ENCODE results near the gene EVC2. TPM values are rescaled to one million over a fixed set of nuclear protein-coding genes. Genes with fewer than 3 reads are reported as not detected.

EVC2 gene
- total and polyA plus RNA-seq, 2 donors (not counting 1 experiment from before 2014, with no cell fraction given) = 1.1 TPM; not detected in 1

GRCh38 chr4:5640096-5640495 lies 68.3 kb downstream of the EVC2 start:
- no peaks in the 10 kb centered on the region for H3K36me3 ChIP-seq (replicated peaks in 1 of 2; ENCODE audit: control extremely low read depth in 1 of 2, control insufficient read depth in 1 of 2, extremely low read depth in 1 of 2, insufficient read depth in 2 of 2, low read length in 1 of 2)
- no peak overlapping the region for H3K4me3 ChIP-seq (ENCODE audit: control extremely low read depth in 1 of 5, extremely low read depth in 1 of 5, insufficient read depth in 1 of 5, low read depth in 2 of 5, low read length in 4 of 5)
- peaks cover 0 to 2% (median 0%) of the 10 kb centered on the region in 3 donors for H3K9me3 ChIP-seq (ENCODE audit: control extremely low read depth in 1 of 3, control insufficient read depth in 2 of 3, insufficient read depth in 1 of 3, low read length in 2 of 3)
- H3K9me3 Mint-ChIP-seq (ENCODE audit: insufficient read depth) = no peaks in the 10 kb centered on the region
- H2AFZ ChIP-seq (ENCODE audit: insufficient read depth, low read depth, low read length, poor library complexity, severe bottlenecking) = no peak overlapping the region
- H3K9ac ChIP-seq (ENCODE audit: low read length) = no peak overlapping the region
- WGBS (ENCODE audit: insufficient coverage) = 100% methylated on average over 1 of the region's 3 CpGs
- POLR2A ChIA-PET = no interaction called here
- ATAC-seq (ENCODE audit: low read depth) (no peak), DNase-seq (no peak)
- no peaks in the 10 kb centered on the region for H3K79me2 ChIP-seq (ENCODE audit: control insufficient read depth, insufficient read depth, low read length)
- H3K27ac Mint-ChIP-seq = no peak overlapping the region
- H3K27me3 ChIP-seq (replicated peaks in 1 of 4; ENCODE audit: control extremely low read depth in 1 of 4, control insufficient read depth in 3 of 4, insufficient read depth in 4 of 4, low read length in 3 of 4) = no peaks in the 10 kb centered on the region
- CTCF ChIA-PET = no interaction called here
- TF ChIP-seq CTCF (IDR thresholded peaks at IDR 0.05) (no peak), EZH2 (IDR thresholded peaks at IDR 0.05; ENCODE audit: borderline replicate concordance, insufficient read depth, low read depth, low read length, poor library complexity, severe bottlenecking) (no peak)
- H3K27ac ChIP-seq (ENCODE audit: low read length in 2 of 2) = no peak overlapping the region
- no peaks in the 10 kb centered on the region for H3K4me1 ChIP-seq (ENCODE audit: control insufficient read depth in 2 of 2, insufficient read depth in 2 of 2, low read length in 2 of 2)
- H3K4me3 Mint-ChIP-seq = no peak overlapping the region
- H3K4me2 ChIP-seq (replicated peaks; ENCODE audit: low read depth, low read length, poor library complexity, severe bottlenecking) = no peak overlapping the region
- intact Hi-C loops (cut with micrococcal nuclease) = no loop called here
- no peaks in the 10 kb centered on the region for H3K4me1 Mint-ChIP-seq
- H3K27me3 Mint-ChIP-seq = no peaks in the 10 kb centered on the region
- no peaks in the 10 kb centered on the region for H4K20me1 ChIP-seq (ENCODE audit: control insufficient read depth, insufficient read depth, low read length, poor library complexity, severe bottlenecking)

GRCh38 chr4:5639556-5639955 lies 68.8 kb downstream of the EVC2 start:
- Histone ChIP-seq H3K4me1 (ENCODE audit: control insufficient read depth in 2 of 2, insufficient read depth in 2 of 2, low read length in 2 of 2) (no peaks in the 10 kb centered on the region), H3K4me2 (replicated peaks; ENCODE audit: low read depth, low read length, poor library complexity, severe bottlenecking) (no peak overlapping the region), H3K36me3 (replicated peaks in 1 of 2; ENCODE audit: control extremely low read depth in 1 of 2, control insufficient read depth in 1 of 2, extremely low read depth in 1 of 2, insufficient read depth in 2 of 2, low read length in 1 of 2) (no peaks in the 10 kb centered on the region), H3K27me3 (replicated peaks in 1 of 4; ENCODE audit: control extremely low read depth in 1 of 4, control insufficient read depth in 3 of 4, insufficient read depth in 4 of 4, low read length in 3 of 4) (no peaks in the 10 kb centered on the region), H3K79me2 (ENCODE audit: control insufficient read depth, insufficient read depth, low read length) (no peaks in the 10 kb centered on the region), H3K9me3 (ENCODE audit: control extremely low read depth in 1 of 3, control insufficient read depth in 2 of 3, insufficient read depth in 1 of 3, low read length in 2 of 3) (peaks cover 0 to 2% (median 0%) of the 10 kb centered on the region in 3 donors), H3K9ac (ENCODE audit: low read length) (no peak overlapping the region), H2AFZ (ENCODE audit: insufficient read depth, low read depth, low read length, poor library complexity, severe bottlenecking) (no peak overlapping the region), H3K4me3 (ENCODE audit: control extremely low read depth in 1 of 5, extremely low read depth in 1 of 5, insufficient read depth in 1 of 5, low read depth in 2 of 5, low read length in 4 of 5) (no peak overlapping the region), H4K20me1 (ENCODE audit: control insufficient read depth, insufficient read depth, low read length, poor library complexity, severe bottlenecking) (no peaks in the 10 kb centered on the region), H3K27ac (ENCODE audit: low read length in 2 of 2) (no peak overlapping the region)
- intact Hi-C loops (cut with micrococcal nuclease) = no loop called here
- H3K27ac Mint-ChIP-seq = no peak overlapping the region
- 80% methylated on average over 1 of the region's 3 CpGs for WGBS (ENCODE audit: insufficient coverage)
- ATAC-seq (ENCODE audit: low read depth) (no peak), DNase-seq (no peak)
- no peak for TF ChIP-seq CTCF (IDR thresholded peaks at IDR 0.05)
- no peak for TF ChIP-seq EZH2 (IDR thresholded peaks at IDR 0.05; ENCODE audit: borderline replicate concordance, insufficient read depth, low read depth, low read length, poor library complexity, severe bottlenecking)
- no peaks in the 10 kb centered on the region for H3K9me3 Mint-ChIP-seq (ENCODE audit: insufficient read depth)
- no peaks in the 10 kb centered on the region for H3K27me3 Mint-ChIP-seq
- no peak overlapping the region for H3K4me3 Mint-ChIP-seq
- H3K4me1 Mint-ChIP-seq = no peaks in the 10 kb centered on the region
- ChIA-PET CTCF (no interaction called here), POLR2A (no interaction called here)
